PC-9 (cell line): Measurements from ENCODE around the gene GABRB2. TPM values are rescaled to one million over a fixed set of nuclear protein-coding genes. Genes with fewer than 3 reads are reported as not detected.

ENCODE experiments used
- BruUV-seq: library from RNA; stranded (reverse); fragments of 400-500 nt; replicated peaks from 2 replicates; lab custom pipeline; 2021; lab: Mats Ljungman, UMichigan
- CTCF ChIA-PET: fragments of 300-600 bp; sonication (Branson Sonifier 250); formaldehyde crosslinking; loops from one replicate; lab custom pipeline; 2022; ENCODE audit warnings: antibody characterized with exemption; lab: Charles Lee
- POLR2A ChIA-PET: fragments of 300-600 bp; sonication (Branson Sonifier 250); formaldehyde crosslinking; loops from one replicate; lab custom pipeline; 2022; ENCODE audit warnings: antibody characterized with exemption; ENCODE audit not compliant: unreplicated experiment; lab: Charles Lee
- DNase-seq, 2 experiments: peaks; one replicate each; pipeline versions ENCODE4 v3.0.0 to v3.0.0-alpha.2; 2015 to 2022; ENCODE audit warnings: mixed read lengths in 1 of 2
- H2AFZ ChIP-seq: fragments of 200-600 bp; sonication (generic); 2 replicates; pipeline ENCODE4 v1.8.1; 2017; ENCODE audit warnings: antibody characterized with exemption
- H3F3A ChIP-seq: fragments of 200-600 bp; sonication (generic); 2 replicates; pipeline ENCODE4 v1.8.1; 2017; ENCODE audit warnings: antibody characterized with exemption, mild to moderate bottlenecking, low read depth; ENCODE audit not compliant: insufficient read depth
- H3K27ac ChIP-seq: fragments of 200-600 bp; sonication (generic); 2 replicates; pipeline ENCODE4 v1.6.1; 2016; ENCODE audit warnings: mixed run types
- H3K27me3 ChIP-seq: fragments of 200-600 bp; sonication (generic); 2 replicates; pipeline ENCODE4 v1.6.1; 2016; ENCODE audit warnings: low read depth, mixed run types; ENCODE audit not compliant: insufficient read depth
- H3K36me3 ChIP-seq: fragments of 200-600 bp; sonication (generic); 2 replicates; pipeline ENCODE4 v1.6.1; 2016; ENCODE audit warnings: low read depth, mixed run types
- H3K4me1 ChIP-seq: fragments of 200-600 bp; sonication (generic); replicated peaks from 2 replicates; pipeline ENCODE4 v1.6.1; 2016; ENCODE audit warnings: mixed run types; ENCODE audit not compliant: insufficient read depth
- H3K4me2 ChIP-seq: fragments of 200-600 bp; sonication (generic); 2 replicates; pipeline ENCODE4 v1.6.1; 2017; ENCODE audit warnings: mixed run types
- H3K4me3 ChIP-seq: fragments of 200-600 bp; sonication (generic); 2 replicates; pipeline ENCODE4 v1.6.1; 2016; ENCODE audit warnings: mixed run types
- H3K79me2 ChIP-seq: fragments of 200-600 bp; sonication (generic); 2 replicates; pipeline ENCODE4 v1.6.1; 2017; ENCODE audit warnings: low read depth, mixed run types
- H3K9me2 ChIP-seq: fragments of 200-600 bp; sonication (generic); 2 replicates; pipeline ENCODE4 v1.8.1; 2017; ENCODE audit warnings: mild to moderate bottlenecking; ENCODE audit not compliant: insufficient read depth
- H3K9me3 ChIP-seq: fragments of 200-600 bp; sonication (generic); 2 replicates; pipeline ENCODE4 v1.8.1; 2016; ENCODE audit warnings: low read depth; ENCODE audit not compliant: insufficient read depth
- H4K20me1 ChIP-seq: fragments of 200-600 bp; sonication (generic); 2 replicates; pipeline ENCODE4 v1.8.1; 2017; ENCODE audit not compliant: insufficient read depth
- CTCF ChIP-seq: fragments of 200-600 bp; sonication (generic); conservative IDR thresholded peaks from 2 replicates; pipeline ENCODE4 v1.6.1; 2017; ENCODE audit warnings: mixed run types, antibody characterized with exemption, mild to moderate bottlenecking, moderate library complexity
- EZH2 ChIP-seq: fragments of 200-600 bp; sonication (generic); IDR thresholded peaks from 2 replicates; pipeline ENCODE4 v1.8.0; 2017; ENCODE audit warnings: antibody characterized with exemption, low read depth
- intact Hi-C: fragments of 100-400 bp; cut with micrococcal nuclease; formaldehyde crosslinking; loops from one replicate; pipeline ENCODE4 v1.10.0; 2022; ENCODE audit not compliant: unreplicated experiment
- total RNA-seq: library from RNA; stranded (reverse); gene quantifications from 2 replicates; pipeline ENCODE4 v1.2.3, GENCODE V29; 2021

The GABRB2 gene
- total RNA-seq, 1 experiment from 2014 or later, result not detected

- Histone ChIP-seq H3K27ac (no peak overlapping the region), H3K4me1 (no peaks in the 10 kb centered on the region), H3K4me3 (no peak overlapping the region), H3K9me2 (no peaks in the 10 kb centered on the region), H3K9me3 (no peaks in the 10 kb centered on the region), H4K20me1 (no peaks in the 10 kb centered on the region), H3K4me2 (no peak overlapping the region), H3K27me3 (no peaks in the 10 kb centered on the region), H3K79me2 (no peaks in the 10 kb centered on the region), H3K36me3 (no peaks in the 10 kb centered on the region), H3F3A (no peaks in the 10 kb centered on the region), H2AFZ (no peak overlapping the region)
- no peak for TF ChIP-seq EZH2
- no peak for TF ChIP-seq CTCF
- CTCF ChIA-PET, result no interaction called here
- DNase-seq, result no peak
- no TSS peak for BruUV-seq
- intact Hi-C loops, result no loop called here
- POLR2A ChIA-PET, result no interaction called here
These were observed 131.6 kb downstream of the GABRB2 start for GRCh38 chr5:161414896-161415295.

- no peak overlapping the region for H3K27ac ChIP-seq
- H3K4me1 ChIP-seq, result no peaks in the 10 kb centered on the region
- no peak overlapping the region for H3K4me3 ChIP-seq
- no peak overlapping the region for H2AFZ ChIP-seq
- no peaks in the 10 kb centered on the region for H3K36me3 ChIP-seq
- BruUV-seq, result no TSS peak
- ChIA-PET POLR2A (no interaction called here), CTCF (no interaction called here)
- H3F3A ChIP-seq, result no peaks in the 10 kb centered on the region
- H3K4me2 ChIP-seq, result no peak overlapping the region
- TF ChIP-seq EZH2 (no peak), CTCF (no peak)
- H3K79me2 ChIP-seq, result no peaks in the 10 kb centered on the region
- H3K9me2 ChIP-seq, result no peaks in the 10 kb centered on the region
- no peaks in the 10 kb centered on the region for H3K27me3 ChIP-seq
- no peaks in the 10 kb centered on the region for H4K20me1 ChIP-seq
- no peaks in the 10 kb centered on the region for H3K9me3 ChIP-seq
- no peak for DNase-seq
- intact Hi-C loops, result no loop called here
These were observed 132.5 kb downstream of the GABRB2 start for GRCh38 chr5:161414037-161414436.

GRCh38 chr5:161412792-161413191 is 133.7 kb downstream of the GABRB2 start:
- H2AFZ ChIP-seq, result no peak overlapping the region
- TF ChIP-seq EZH2 (no peak), CTCF (no peak)
- H3K36me3 ChIP-seq, result no peaks in the 10 kb centered on the region
- no TSS peak for BruUV-seq
- no peak for DNase-seq
- ChIA-PET POLR2A (no interaction called here), CTCF (no interaction called here)
- no peaks in the 10 kb centered on the region for H3F3A ChIP-seq
- H3K27ac ChIP-seq, result no peak overlapping the region
- no peak overlapping the region for H3K4me2 ChIP-seq
- no peaks in the 10 kb centered on the region for H3K9me3 ChIP-seq
- H3K4me1 ChIP-seq, result no peaks in the 10 kb centered on the region
- no peaks in the 10 kb centered on the region for H3K9me2 ChIP-seq
- no peak overlapping the region for H3K4me3 ChIP-seq
- intact Hi-C loops, result no loop called here
- H3K27me3 ChIP-seq, result no peaks in the 10 kb centered on the region
- H4K20me1 ChIP-seq, result no peaks in the 10 kb centered on the region
- no peaks in the 10 kb centered on the region for H3K79me2 ChIP-seq
